Measurements from ENCODE around the gene DEAF1. TPM values are rescaled to one million over a fixed set of nuclear protein-coding genes. Genes with fewer than 3 reads are reported as not detected.

The DEAF1 gene
- total RNA-seq, 1 donor from 2014 or later: 60.5 TPM

DNA sequence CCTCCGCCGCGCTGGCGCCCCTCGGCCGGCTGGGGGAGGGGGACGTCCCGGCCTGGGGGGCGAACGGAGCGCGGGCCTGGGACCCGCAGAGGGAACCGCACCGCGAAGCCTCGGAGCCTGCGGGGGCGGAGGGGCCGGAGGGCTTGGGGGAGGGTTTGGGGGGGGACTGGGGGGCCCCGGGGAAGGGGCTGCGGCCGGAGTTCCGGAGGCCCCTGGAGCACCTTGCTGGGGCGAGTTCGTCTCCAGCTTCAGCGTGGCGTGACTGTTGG, 67.8 kb downstream of the DEAF1 start:
- Histone ChIP-seq H3K9me3 (no peaks in the 10 kb centered on the region), H3K36me3 (no peaks in the 10 kb centered on the region), H3K4me3 (no peak overlapping the region), H3K27ac (no peak overlapping the region), H3K27me3 (no peaks in the 10 kb centered on the region), H3K4me1 (peaks cover 0 to 8% of the 10 kb centered on the region in 2 donors)
- intact Hi-C loops (cut with DNase I): loop anchor here (5.0 kb wide), 1 partner anchor 70 kb away; no protein-coding TSS in a partner anchor
- TF ChIP-seq, protein P1, sequence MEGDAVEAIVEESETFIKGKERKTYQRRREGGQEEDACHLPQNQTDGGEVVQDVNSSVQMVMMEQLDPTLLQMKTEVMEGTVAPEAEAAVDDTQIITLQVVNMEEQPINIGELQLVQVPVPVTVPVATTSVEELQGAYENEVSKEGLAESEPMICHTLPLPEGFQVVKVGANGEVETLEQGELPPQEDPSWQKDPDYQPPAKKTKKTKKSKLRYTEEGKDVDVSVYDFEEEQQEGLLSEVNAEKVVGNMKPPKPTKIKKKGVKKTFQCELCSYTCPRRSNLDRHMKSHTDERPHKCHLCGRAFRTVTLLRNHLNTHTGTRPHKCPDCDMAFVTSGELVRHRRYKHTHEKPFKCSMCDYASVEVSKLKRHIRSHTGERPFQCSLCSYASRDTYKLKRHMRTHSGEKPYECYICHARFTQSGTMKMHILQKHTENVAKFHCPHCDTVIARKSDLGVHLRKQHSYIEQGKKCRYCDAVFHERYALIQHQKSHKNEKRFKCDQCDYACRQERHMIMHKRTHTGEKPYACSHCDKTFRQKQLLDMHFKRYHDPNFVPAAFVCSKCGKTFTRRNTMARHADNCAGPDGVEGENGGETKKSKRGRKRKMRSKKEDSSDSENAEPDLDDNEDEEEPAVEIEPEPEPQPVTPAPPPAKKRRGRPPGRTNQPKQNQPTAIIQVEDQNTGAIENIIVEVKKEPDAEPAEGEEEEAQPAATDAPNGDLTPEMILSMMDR (IDR thresholded peaks at IDR 0.05): no peak
- DNase-seq (ENCODE audit: low spot score in 2 of 2): no peak

DNA sequence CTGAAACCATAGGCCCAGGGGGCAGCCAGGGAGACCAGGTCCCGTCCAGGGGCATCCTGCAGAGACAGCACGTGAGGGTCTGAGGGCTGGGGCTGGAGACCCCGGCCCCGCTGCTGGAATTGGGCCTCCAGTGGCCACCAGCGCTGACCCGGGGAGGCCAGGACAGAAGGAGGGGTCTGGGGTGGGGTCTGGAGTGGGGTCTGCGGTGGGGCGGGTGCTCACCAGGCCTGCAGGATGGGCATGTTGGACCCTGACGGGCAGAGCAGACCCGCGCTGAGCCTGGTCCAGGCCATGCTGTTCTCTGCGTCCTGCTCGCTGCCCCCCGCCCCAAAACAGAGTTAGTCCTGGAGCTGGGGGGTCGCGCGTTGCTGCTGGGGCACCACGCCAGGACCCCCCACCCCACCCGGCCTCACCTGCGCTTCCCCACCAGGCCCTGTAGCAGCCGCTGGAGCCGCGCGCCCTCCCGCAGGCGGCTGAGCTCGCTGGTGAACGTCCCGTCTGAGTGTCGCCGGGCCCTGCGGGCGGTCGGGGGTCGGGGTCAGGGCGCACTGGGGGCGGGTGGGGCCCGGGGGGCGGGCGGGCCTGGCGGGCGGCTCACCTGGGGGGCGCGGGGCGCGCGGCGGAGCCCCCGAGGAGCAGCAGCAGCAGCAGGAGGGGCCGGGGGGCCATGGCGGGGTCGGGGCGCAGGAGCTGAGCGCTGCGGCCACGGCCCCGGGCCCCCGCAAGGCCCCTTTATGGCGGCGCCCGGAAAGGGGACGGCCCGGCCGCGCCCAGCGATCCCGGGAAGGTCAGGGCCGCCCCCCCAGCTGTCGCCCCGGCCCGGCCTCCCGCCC, 68.3 kb downstream of the DEAF1 start, which contains the start of gene SCT:
TSS of gene SCT (minus strand) at position 707 of the 833 bp plus-strand sequence. CDS start at position 669, 38 bp downstream.
- Histone ChIP-seq H3K4me1 (peaks cover 0 to 8% of the 10 kb centered on the region in 2 donors), H3K4me3 (no peak within 1 kb of the TSS), H3K9me3 (no peaks in the 10 kb centered on the region), H3K36me3 (no peaks in the 10 kb centered on the region), H3K27ac (peak within 1 kb of the TSS; percentile 33 to 75), H3K27me3 (no peaks in the 10 kb centered on the region)
- intact Hi-C loops (cut with DNase I): loop anchor here (5.0 kb wide), 1 partner anchor 69 kb away; no protein-coding TSS in a partner anchor
- DNase-seq (ENCODE audit: low spot score in 2 of 2): no peak
- TF ChIP-seq, protein P1 (IDR thresholded peaks at IDR 0.05): no peak

DNA sequence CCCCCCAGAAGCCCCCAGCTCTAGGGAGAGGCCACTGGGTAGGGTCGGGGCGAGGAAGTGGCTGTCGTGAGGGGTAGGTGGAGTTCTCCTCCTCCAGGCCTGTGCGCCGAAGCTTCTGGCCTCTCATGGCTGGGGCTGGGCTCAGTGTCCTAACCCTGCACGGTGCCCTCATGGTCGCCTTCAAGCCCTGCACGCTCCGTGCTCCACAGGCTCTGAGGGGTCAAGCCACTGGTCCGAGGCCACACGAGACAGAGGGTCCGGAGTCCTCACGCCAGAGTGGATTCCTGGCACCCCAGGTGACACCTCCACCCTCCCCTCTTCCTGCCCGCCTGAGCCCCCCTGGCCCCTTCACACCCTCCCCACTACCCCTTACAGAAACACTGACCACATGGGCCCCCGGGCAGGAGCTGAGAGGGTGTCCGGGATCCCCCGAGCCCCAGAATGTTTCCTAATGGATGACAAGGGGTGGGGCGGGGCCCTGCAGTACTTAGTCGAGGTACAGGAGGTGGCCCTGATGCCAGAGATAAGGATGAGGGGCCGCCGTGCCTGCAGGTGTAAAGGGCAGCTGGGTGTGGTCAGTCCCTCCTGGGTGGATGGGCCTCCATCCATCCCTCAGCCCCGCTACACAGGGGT, 69.3 kb downstream of the DEAF1 start:
- peaks cover 0 to 8% of the 10 kb centered on the region in 2 donors for H3K4me1 ChIP-seq
- H3K27ac ChIP-seq: no peak overlapping the region
- intact Hi-C loops (cut with DNase I): loop anchor here (5.0 kb wide), 1 partner anchor 68 kb away; no protein-coding TSS in a partner anchor
- H3K9me3 ChIP-seq: no peaks in the 10 kb centered on the region
- TF ChIP-seq, protein P1 (IDR thresholded peaks at IDR 0.05): no peak
- no peak overlapping the region for H3K4me3 ChIP-seq
- no peaks in the 10 kb centered on the region for H3K36me3 ChIP-seq
- no peak for DNase-seq (ENCODE audit: low spot score in 2 of 2)
- no peaks in the 10 kb centered on the region for H3K27me3 ChIP-seq

DNA sequence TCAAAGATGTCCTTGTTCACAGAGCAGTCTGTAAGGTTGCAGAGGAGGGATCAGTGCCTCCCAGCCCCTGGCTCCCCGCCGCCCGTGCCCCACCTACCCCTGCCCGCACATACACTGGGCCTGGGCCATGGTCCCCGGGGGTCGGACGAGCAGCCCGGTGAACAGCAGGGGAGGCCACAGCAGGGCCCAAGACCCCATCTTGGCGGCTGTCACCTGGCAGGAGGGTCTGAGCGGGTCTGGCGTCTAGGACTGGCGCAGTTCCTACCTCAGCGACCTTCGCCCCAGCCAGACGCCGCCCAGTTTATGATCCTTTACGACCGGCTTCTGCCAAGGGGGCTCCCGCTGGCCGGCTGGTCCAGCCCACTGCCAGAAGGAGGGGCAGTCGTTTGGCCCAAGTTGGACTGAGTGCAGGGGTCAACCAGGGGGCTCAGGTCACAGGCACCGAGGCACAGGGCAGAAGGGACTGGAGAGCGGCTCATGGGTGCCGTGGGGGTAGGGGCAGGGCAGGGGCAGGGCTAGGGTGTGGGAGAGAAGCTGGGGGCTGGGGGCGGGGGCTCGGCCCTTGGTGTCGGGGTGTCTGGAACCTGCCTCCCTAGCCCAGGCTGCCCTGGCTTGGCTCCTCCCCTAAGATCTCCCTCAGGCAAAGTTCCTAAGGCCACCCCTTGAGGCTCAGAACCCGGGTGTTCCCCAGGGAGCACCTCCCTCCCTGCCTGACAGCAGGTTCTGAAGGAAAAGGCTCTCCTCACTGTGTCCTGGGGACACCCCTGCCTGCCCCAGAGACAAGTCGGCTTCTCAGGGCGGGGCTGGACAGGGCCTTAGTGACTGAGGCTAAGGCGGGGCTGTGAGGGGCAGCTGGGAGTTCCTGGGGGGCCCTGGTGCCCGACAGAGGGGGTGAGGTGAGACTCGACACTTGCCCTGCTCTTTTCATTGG, 70.1 kb downstream of the DEAF1 start, which contains the start of gene CDHR5:
TSS of gene CDHR5 (minus strand) at position 251 of the 931 bp plus-strand sequence. CDS start at position 198, 53 bp downstream.
- Histone ChIP-seq H3K36me3 (peaks cover 0 to 1% of the 10 kb centered on the region in 2 donors), H3K27me3 (no peaks in the 10 kb centered on the region), H3K9me3 (no peaks in the 10 kb centered on the region), H3K4me1 (peaks cover 0 to 8% of the 10 kb centered on the region in 2 donors), H3K27ac (no peak within 1 kb of the TSS), H3K4me3 (no peak within 1 kb of the TSS)
- TF ChIP-seq, protein P1 (IDR thresholded peaks at IDR 0.05): no peak
- intact Hi-C loops (cut with DNase I): loop anchor here (5.0 kb wide), 1 partner anchor 68 kb away; no protein-coding TSS in a partner anchor
- DNase-seq (ENCODE audit: low spot score in 2 of 2): no peak
